Lower leg skin (tissue), 3 donors: ENCODE data around the gene VIPAS39.

Source experiments
- POLR2A ChIP-seq, 2 donors: fragments of 450-650 bp; IDR thresholded peaks; one replicate each; pipeline ENCODE4 v1.6.1; 2016 to 2017; ENCODE audit warnings: antibody characterized with exemption in 2 of 2, mild to moderate bottlenecking in 1 of 2, moderate library complexity in 1 of 2
- TF ChIP-seq, protein P1 (sequence below), 3 donors: fragments of 450-650 bp; IDR thresholded peaks; one replicate each; pipeline ENCODE4 v1.5.1; 2016; ENCODE audit warnings: antibody characterized with exemption in 3 of 3, mild to moderate bottlenecking in 3 of 3, moderate library complexity in 2 of 3

DNA sequence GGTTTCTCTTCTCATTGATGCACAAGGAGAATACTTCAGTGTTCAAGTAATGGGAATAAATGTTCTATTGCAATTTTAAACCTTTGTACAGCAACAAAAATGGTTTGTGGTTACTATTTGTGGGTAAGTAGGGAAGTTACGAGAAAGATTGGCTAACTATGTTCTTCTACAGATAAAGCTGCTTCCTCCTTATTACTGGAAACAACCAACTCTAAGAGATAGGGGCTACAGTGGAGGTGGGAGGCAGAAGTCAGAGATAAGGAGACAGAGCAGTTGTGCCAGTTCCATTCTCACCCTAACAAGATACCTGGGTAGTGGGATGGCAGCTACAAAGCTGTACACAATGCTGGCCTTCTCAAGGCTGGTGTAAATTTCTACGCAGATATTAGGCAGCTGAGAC is 50.2 kb downstream of the VIPAS39 start:
- TF ChIP-seq, protein P1, sequence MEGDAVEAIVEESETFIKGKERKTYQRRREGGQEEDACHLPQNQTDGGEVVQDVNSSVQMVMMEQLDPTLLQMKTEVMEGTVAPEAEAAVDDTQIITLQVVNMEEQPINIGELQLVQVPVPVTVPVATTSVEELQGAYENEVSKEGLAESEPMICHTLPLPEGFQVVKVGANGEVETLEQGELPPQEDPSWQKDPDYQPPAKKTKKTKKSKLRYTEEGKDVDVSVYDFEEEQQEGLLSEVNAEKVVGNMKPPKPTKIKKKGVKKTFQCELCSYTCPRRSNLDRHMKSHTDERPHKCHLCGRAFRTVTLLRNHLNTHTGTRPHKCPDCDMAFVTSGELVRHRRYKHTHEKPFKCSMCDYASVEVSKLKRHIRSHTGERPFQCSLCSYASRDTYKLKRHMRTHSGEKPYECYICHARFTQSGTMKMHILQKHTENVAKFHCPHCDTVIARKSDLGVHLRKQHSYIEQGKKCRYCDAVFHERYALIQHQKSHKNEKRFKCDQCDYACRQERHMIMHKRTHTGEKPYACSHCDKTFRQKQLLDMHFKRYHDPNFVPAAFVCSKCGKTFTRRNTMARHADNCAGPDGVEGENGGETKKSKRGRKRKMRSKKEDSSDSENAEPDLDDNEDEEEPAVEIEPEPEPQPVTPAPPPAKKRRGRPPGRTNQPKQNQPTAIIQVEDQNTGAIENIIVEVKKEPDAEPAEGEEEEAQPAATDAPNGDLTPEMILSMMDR (IDR thresholded peaks at IDR 0.05) = no peak
- TF ChIP-seq POLR2A (IDR thresholded peaks at IDR 0.05) = no peak
